SK-N-SH (cell line): ENCODE results near the gene PACSIN2. TPM values are rescaled to one million over a fixed set of nuclear protein-coding genes. Genes with fewer than 3 reads are reported as not detected.

Experiments used
- CTCF ChIA-PET: fragments of 300-600, 350-600 bp; formaldehyde crosslinking; extraction: SDS; loops from one replicate; lab custom pipeline; 2021; lab: Yijun Ruan, JAX
- POLR2A ChIA-PET: fragments of 350-600 bp; sonication (Branson Sonifier 250); formaldehyde crosslinking; extraction: SDS; loops from one replicate; lab custom pipeline; 2020; ENCODE audit warnings: antibody characterized with exemption, inconsistent platforms; lab: Yijun Ruan, JAX
- DNase-seq: peaks from one replicate; pipeline ENCODE4 v3.0.0; 2012
- H2AFZ ChIP-seq: fragments of 200-600 bp; sonication (generic); 2 replicates; pipeline ENCODE4 v1.8.1; 2016; ENCODE audit warnings: antibody characterized with exemption, mild to moderate bottlenecking, low read depth
- H3F3A ChIP-seq: fragments of 200-600 bp; sonication (generic); replicated peaks from 2 replicates; pipeline ENCODE3; 2016; ENCODE audit warnings: antibody characterized with exemption, mild to moderate bottlenecking; ENCODE audit not compliant: insufficient read depth
- H3K27ac ChIP-seq, 2 experiments: fragments of 200-500 bp in 1 of 2; fragments of 200-600 bp in 1 of 2; sonication (Bioruptor generic) in 1 of 2; sonication (generic), shearing (Covaris generic) in 1 of 2; 2 replicates each; pipeline versions ENCODE4 v1.5.1 to v1.6.1; 2014 to 2016; ENCODE audit warnings: low read depth in 2 of 2, inconsistent platforms in 1 of 2, low read length in 1 of 2, mild to moderate bottlenecking in 1 of 2, mixed read lengths in 1 of 2
- H3K27me3 ChIP-seq: fragments of 200-600 bp; sonication (generic), shearing (Covaris generic); 2 replicates; pipeline ENCODE4 v1.6.1; 2016; ENCODE audit warnings: mixed run types; ENCODE audit not compliant: insufficient read depth
- H3K36me3 ChIP-seq, 2 experiments: fragments of 200-500 bp in 1 of 2; fragments of 200-600 bp in 1 of 2; sonication (Bioruptor generic) in 1 of 2; sonication (generic) in 1 of 2; replicated peaks in 1 of 2; 2 replicates each; pipeline versions ENCODE3 to v1.5.1; 2014 to 2016; ENCODE audit warnings: low read length in 1 of 2, mild to moderate bottlenecking in 1 of 2; ENCODE audit not compliant: insufficient read depth in 2 of 2, control insufficient read depth in 1 of 2
- H3K4me1 ChIP-seq, 2 experiments: fragments of 200-500 bp in 1 of 2; fragments of 200-600 bp in 1 of 2; sonication (Bioruptor generic) in 1 of 2; sonication (generic), shearing (Covaris generic) in 1 of 2; 2 replicates each; pipeline versions ENCODE4 v1.5.1 to v1.6.1; 2014 to 2016; ENCODE audit warnings: low read depth in 1 of 2, low read length in 1 of 2, mixed run types in 1 of 2; ENCODE audit not compliant: insufficient read depth in 2 of 2, control insufficient read depth in 1 of 2
- H3K4me2 ChIP-seq: fragments of 200-600 bp; sonication (generic), shearing (Covaris generic); 2 replicates; pipeline ENCODE4 v1.6.1; 2017; ENCODE audit warnings: mixed run types
- H3K4me3 ChIP-seq, 2 experiments: fragments of 200-500 bp in 1 of 2; fragments of 200-600 bp in 1 of 2; sonication (Bioruptor generic) in 1 of 2; sonication (generic), shearing (Covaris generic) in 1 of 2; 2 replicates each; pipeline versions ENCODE4 v1.5.1 to v1.8.1; 2014 to 2016; ENCODE audit warnings: low read depth in 2 of 2, inconsistent platforms in 1 of 2, low read length in 1 of 2, mild to moderate bottlenecking in 1 of 2, mixed read lengths in 1 of 2, moderate library complexity in 1 of 2
- H3K79me2 ChIP-seq: fragments of 200-600 bp; sonication (generic); 2 replicates; pipeline ENCODE4 v1.8.1; 2017; ENCODE audit warnings: mild to moderate bottlenecking; ENCODE audit not compliant: insufficient read depth
- H3K9ac ChIP-seq: fragments of 200-600 bp; sonication (generic); 2 replicates; pipeline ENCODE4 v1.6.1; 2017; ENCODE audit warnings: mixed run types
- H3K9me2 ChIP-seq: fragments of 200-600 bp; sonication (generic); 2 replicates; pipeline ENCODE4 v1.6.1; 2017; ENCODE audit warnings: mixed run types
- H3K9me3 ChIP-seq: fragments of 200-600 bp; sonication (generic); 2 replicates; pipeline ENCODE4 v1.6.1; 2017; ENCODE audit warnings: mixed run types, mild to moderate bottlenecking, moderate library complexity
- H4K20me1 ChIP-seq: fragments of 200-600 bp; sonication (generic); 2 replicates; pipeline ENCODE4 v1.6.1; 2017; ENCODE audit warnings: mild to moderate bottlenecking, mixed run types; ENCODE audit not compliant: insufficient read depth
- FOXM1 ChIP-seq: IDR thresholded peaks from 2 replicates; pipeline ENCODE4 v1.4.0; 2012; ENCODE audit warnings: low read depth, mild to moderate bottlenecking
- IRF3 ChIP-seq: fragments of 150-350 bp; IDR thresholded peaks from 2 replicates; pipeline ENCODE4 v1.6.1; 2016; ENCODE audit warnings: mild to moderate bottlenecking, low read depth, low read length
- NRF1 ChIP-seq: IDR thresholded peaks from 2 replicates; pipeline ENCODE4 v1.6.1; 2012; ENCODE audit warnings: low read depth, mild to moderate bottlenecking, low read length
- RFX5 ChIP-seq: IDR thresholded peaks from 2 replicates; pipeline ENCODE4 v1.6.1; 2012; ENCODE audit warnings: mild to moderate bottlenecking, improper control_type of control experiment, low read length
- RXRA ChIP-seq: IDR thresholded peaks from 2 replicates; pipeline ENCODE4 v1.4.0; 2012; ENCODE audit warnings: low read depth, mild to moderate bottlenecking, borderline replicate concordance
- SIN3A ChIP-seq: IDR thresholded peaks from 2 replicates; pipeline ENCODE4 v1.6.1; 2012; ENCODE audit warnings: low read depth, mild to moderate bottlenecking, low read length, moderate library complexity, borderline replicate concordance
- TEAD4 ChIP-seq: IDR thresholded peaks from 2 replicates; pipeline ENCODE4 v1.4.0; 2012; ENCODE audit warnings: mild to moderate bottlenecking, borderline replicate concordance; ENCODE audit not compliant: insufficient read depth
- USF1 ChIP-seq: IDR thresholded peaks from 2 replicates; pipeline ENCODE4 v1.4.0; 2012; ENCODE audit warnings: low read depth, borderline replicate concordance
- WGBS: methylation state at CpG from one replicate; pipeline ENCODE4 v1.1.6; 2017; ENCODE audit warnings: low lambda C conversion rate; 5-methylcytosine and 5-hydroxymethylcytosine counted together
- polyA plus RNA-seq, 3 experiments: library from polyadenylated mRNA; depleted of rRNA; stranded (reverse); fragments of >200 nt; gene quantifications; 2 replicates each; pipeline ENCODE4 v1.2.3, GENCODE V29; 2012

The PACSIN2 gene
- polyA plus RNA-seq, 1 of the 3 experiments (the other 2 are of a cell fraction) = 60.5 TPM

- TF ChIP-seq IRF3 (no peak), RFX5 (no peak), TEAD4 (no peak)
Observed at GRCh38 chr22:42913874-42914510, 101.0 kb downstream of the PACSIN2 start (continued).

GRCh38 chr22:42912059-42912458, 102.9 kb downstream of the PACSIN2 start:
- H2AFZ ChIP-seq = no peak overlapping the region
- H3K27me3 ChIP-seq = no peaks in the 10 kb centered on the region
- no peaks in the 10 kb centered on the region for H4K20me1 ChIP-seq
- H3K4me3 ChIP-seq = no peak overlapping the region
- peaks cover 31% of the 10 kb centered on the region for H3K79me2 ChIP-seq
- WGBS = 94% methylated on average over 4 of the region's 6 CpGs
- no peaks in the 10 kb centered on the region for H3K9me2 ChIP-seq
- no peak for TF ChIP-seq FOXM1
- no peak for TF ChIP-seq SIN3A
- no peak overlapping the region for H3K9ac ChIP-seq
- no peaks in the 10 kb centered on the region for H3K9me3 ChIP-seq
- CTCF ChIA-PET = no interaction called here
- POLR2A ChIA-PET = no interaction called here
- no peak overlapping the region for H3K4me2 ChIP-seq
- no peaks in the 10 kb centered on the region for H3F3A ChIP-seq
- DNase-seq = no peak
- H3K27ac ChIP-seq = no peak overlapping the region
- H3K4me1 ChIP-seq = peaks cover 0 to 3% of the 10 kb centered on the region in 2 experiments; a peak in 1 of 4 replicates
- no peaks in the 10 kb centered on the region for H3K36me3 ChIP-seq

- Histone ChIP-seq H2AFZ (no peak overlapping the region), H3K9ac (no peak overlapping the region), H3K9me2 (no peaks in the 10 kb centered on the region), H3K27me3 (no peaks in the 10 kb centered on the region), H3K79me2 (peaks cover 25% of the 10 kb centered on the region), H3K4me3 (no peak overlapping the region), H3K36me3 (no peaks in the 10 kb centered on the region), H3K4me1 (peaks cover 0 to 5% of the 10 kb centered on the region in 2 experiments; a peak in 1 of 4 replicates), H3K27ac (no peak overlapping the region), H3K4me2 (no peak overlapping the region), H3K9me3 (no peaks in the 10 kb centered on the region), H4K20me1 (0 out of 2 replicates have a peak, but pooled peaks cover 3% of the 10 kb centered on the region), H3F3A (no peaks in the 10 kb centered on the region)
- ChIA-PET POLR2A (no interaction called here), CTCF (interaction anchor here (0.7 to 1.4 kb wide), 2 partner anchors 12 to 42 kb away, joined by 3 read pairs; no protein-coding TSS in a partner anchor)
- 75% methylated on average over 2 of the region's 10 CpGs for WGBS
- no peak for DNase-seq
- no peak for TF ChIP-seq RXRA
- no peak for TF ChIP-seq NRF1
- no peak for TF ChIP-seq USF1
- TF ChIP-seq, all 33 proteins: peak for 0
Observed at GRCh38 chr22:42910221-42910942, 104.6 kb downstream of the PACSIN2 start.
